NCI-H82 treated with DMSO at 0.1 percent for 48 hours (cell line): ENCODE measurements around the gene CFAP161.

Source experiments
- DNase-seq: peaks from one replicate; lab custom pipeline; 2025; ENCODE audit not compliant: unreplicated experiment; lab: John Stamatoyannopoulos, UW

Gene CFAP161

DNA sequence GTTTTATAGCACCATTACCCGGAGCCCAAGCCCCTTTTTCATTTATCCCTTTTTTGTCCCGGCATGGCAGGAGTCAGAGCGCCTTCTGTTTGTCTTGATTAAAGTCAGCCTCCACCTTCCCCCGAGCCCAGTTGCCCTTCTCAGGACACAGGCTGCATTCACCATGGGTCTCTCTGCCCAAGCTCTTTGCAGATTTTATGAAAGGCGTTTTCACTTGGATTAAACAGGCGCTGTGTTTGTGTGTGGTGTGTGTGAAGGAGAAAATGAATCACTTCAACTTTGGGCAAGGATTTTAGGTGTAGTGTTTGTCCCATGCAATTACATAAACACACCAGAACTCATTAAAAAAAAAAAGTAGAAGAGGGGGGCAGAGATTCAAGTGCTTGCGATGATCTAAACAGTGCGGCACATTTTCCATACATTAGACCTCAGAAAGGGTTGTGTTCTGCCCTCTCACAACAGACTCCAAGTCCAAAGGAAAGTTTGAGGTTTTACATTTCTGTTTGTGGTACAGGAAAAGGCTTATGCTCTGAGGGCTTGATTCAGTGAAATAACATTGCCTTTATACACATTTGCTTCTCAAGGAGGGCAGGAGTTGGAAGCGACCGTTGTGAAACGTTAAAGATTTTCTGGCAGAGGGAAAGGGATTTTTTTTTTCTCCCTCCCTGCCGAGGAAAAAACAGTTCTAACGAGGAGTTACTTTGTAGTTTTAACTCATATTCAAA, 48.1 kb downstream of the CFAP161 start:
- DNase-seq: no peak

DNA sequence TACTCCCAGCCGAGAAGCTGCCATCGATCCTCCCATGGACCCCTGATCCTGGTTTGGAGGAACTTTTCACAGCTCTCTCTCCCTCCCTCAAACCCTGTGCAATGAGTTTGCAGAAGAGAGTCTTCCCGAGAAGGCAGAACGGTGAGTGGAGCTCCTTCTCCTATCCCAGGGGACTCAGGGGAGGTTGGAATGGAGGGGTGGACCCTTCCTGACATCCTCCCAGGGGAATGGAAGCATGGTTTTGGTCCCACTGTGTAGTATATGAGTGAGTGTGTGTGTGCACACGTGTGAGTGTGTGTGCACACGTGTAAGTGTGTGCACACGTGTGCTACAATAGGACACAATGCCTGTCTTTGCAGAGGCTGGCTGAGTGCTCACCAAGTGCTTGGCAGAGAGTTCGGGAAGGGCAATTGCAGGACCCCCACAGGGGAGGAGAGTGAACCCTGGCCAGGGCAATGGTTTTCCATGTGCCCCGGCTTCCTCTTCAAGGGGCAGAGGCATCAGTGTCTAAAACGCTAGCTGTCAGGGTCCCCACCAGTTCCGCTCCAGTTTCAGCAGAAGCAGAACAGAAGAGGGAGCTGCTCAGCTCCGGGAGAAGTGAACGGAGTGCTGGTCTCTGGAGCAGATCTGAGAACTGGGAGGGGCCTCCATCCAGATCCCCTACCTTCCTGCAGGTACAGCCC, 48.8 kb downstream of the CFAP161 start:
- no peak for DNase-seq

DNA sequence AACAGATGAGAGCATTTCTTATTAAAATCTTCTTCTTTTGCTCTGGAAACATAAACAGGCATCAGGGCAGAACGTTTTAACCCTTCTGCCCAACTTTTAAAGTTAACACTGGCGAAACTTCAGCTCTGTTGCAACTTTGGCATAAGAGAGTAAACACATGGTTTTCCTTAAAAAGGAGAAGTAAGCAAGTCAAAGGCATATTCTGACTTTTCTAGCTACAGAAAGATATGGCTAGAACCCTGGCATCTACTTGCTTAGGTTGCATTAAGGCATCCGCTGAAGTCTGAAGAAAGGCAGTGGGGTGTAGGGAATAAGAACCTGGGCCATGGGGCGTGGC, 49.3 kb downstream of the CFAP161 start:
- DNase-seq: no peak

- DNase-seq: no peak
These were observed 50.1 kb downstream of the CFAP161 start for GRCh38 chr15:81184188-81184587.

GRCh38 chr15:81185631-81186295, 51.7 kb downstream of the CFAP161 start:
- DNase-seq: no peak

DNA sequence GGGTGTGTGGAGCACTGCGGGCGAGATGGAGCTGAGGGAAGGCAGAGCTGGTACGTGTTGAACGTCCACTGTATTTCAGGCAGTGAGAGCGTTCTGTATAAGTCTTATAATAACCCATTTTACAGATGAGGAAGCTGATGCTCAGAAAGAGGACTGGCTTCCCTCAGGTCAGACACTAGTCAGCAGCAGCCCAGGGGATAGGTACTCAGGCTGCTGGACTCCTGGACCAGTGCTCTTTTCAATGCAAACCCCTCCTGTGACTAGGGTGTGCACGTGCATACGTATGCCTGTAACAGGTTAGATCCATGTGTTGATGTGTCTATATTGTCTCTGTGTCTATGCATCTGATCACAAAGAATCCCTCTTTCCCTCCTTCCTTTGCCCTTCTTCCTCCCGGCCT, 54.3 kb downstream of the CFAP161 start:
- no peak for DNase-seq

DNA sequence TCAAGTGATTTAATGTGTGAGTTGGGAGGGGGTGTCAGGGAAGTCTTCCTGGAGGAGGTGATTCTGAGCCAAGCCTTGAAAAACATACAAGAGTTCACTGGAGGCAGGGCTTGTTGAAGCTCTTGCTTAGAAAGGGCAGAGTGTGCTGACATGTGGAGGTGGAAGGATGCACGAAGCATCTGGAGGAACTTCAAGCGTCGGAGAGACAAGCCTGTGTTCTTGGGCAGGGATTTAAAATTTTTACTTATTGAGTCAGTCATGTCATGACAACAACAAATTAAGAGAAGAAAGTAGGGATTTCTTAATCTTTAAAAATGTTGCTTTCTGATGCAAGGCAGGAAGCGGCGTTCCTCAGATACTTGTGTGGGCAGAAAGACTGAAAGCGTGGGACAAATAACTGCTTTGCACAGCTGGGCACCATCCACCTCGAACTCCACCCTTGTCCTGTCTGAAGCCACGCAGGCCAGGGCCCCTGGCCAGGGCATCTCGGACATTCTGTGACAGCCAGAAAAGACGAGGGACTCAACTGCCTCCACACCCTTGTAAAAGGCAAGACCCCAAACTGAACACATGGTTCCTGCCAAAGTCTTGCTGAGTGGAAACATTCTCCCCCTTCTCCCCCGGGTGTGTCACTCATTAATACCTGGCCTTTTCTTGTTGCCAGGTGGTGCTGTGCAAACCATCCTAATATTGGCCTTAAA, 55.7 kb downstream of the CFAP161 start:
- DNase-seq: no peak

- no peak for DNase-seq
These were observed 56.9 kb downstream of the CFAP161 start for GRCh38 chr15:81190922-81191507.

GRCh38 chr15:81191701-81192100, 57.6 kb downstream of the CFAP161 start:
- no peak for DNase-seq

DNA sequence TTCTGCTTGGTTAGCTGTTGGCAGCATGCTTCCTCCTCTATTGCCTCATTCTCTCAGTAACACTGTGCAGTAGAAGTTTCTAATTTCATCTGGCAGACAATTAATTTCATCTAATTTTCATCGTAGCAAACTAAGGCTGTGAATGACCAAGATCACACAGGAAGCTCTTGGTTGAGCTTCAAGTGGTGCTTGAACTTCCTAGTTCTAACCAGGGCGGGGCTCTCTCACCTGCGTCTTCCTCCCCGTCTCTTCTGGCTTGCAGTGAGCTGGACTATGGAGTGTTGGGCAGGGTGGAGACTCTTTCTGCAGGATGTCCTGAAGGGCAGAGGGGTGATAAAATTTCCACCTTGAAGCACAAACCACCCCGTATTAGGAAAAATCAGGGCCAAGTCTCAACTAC, 60.7 kb downstream of the CFAP161 start:
- no peak for DNase-seq

GRCh38 chr15:81195339-81195864, 61.3 kb downstream of the CFAP161 start:
- no peak for DNase-seq

DNA sequence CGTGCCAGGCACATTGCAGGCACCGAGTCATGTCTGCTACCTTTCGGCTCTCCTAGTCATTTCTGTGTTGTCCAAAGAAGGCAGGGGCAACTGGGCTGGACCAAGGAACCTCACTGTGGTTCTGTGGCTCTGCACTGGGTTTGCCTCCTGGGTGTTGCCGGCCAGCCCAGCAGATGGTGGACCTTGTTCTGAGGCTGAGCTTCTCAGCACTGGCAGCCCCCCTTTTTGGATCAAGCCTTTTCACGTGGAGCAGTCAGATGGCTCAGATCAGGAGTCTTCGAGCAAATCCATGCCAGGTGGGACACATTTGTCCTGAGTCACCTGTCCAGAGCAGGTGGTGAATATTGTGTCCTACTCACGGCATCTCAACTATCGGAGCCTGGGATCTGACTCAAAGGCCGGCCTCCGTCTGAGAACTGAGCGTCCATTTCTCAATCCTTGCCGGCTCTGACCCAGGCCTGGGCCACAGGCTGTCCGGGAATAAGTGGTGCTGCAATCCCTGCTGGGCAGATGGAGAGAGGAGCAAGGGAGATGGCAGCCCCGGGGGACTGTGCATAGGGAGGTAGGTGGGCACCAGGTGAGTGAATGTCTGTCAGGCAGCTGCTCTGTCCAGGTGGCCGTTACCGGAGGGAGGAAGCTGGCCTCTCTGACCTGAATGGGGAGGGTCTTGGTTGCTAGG, 62.6 kb downstream of the CFAP161 start, which contains the start of gene IL16:
TSS of gene IL16 (plus strand) at position 304 of the 679 bp plus-strand sequence. CDS start 28,521 bp downstream, outside the sequence.
- DNase-seq: no peak

- no peak for DNase-seq
These were observed 63.2 kb downstream of the CFAP161 start for GRCh38 chr15:81197255-81197630.

DNA sequence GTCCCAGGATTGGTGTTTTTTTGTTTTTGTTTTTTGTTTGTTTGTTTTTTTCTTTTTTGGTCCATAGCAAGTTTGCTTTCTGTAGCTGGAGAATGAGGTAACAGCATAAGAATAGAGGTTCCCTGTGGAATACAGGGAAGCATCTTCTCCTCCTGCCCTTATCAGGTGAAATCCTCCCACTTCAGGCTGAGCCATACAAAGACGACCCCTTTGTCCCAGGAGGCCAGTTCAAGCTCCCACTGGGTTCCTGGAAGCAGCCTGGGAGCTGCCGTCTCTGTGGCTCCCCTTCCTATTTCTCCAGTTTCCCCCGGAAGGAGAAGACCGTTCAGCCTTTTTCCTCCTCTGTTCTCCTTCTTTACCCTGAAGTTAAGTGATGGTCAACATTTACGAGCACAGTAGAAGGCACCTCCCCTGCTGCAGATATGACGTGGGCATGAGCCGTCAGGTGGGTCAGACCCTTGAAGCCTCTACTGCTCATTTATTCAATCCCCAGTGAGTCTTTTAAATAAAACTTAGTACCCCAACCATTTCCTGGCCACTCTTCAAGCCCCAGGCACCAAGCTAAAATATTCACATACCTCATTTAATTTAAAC, 63.7 kb downstream of the CFAP161 start:
- DNase-seq: no peak
